Testis (tissue), 2 donors: ENCODE results near the gene CACNA1S.

ENCODE experiments used
- CTCF ChIP-seq, 3 experiments: fragments of 450-650 bp in 2 of 3; fragments of 200-600 bp in 1 of 3; sonication (generic) in 1 of 3; IDR thresholded peaks; one replicate each; pipeline ENCODE4 v1.5.1; 2016 to 2019; ENCODE audit warnings: antibody characterized with exemption in 3 of 3, mild to moderate bottlenecking in 2 of 3, moderate library complexity in 1 of 3
- POLR2A ChIP-seq: fragments of 450-650 bp; IDR thresholded peaks from one replicate; pipeline ENCODE4 v1.6.1; 2017; ENCODE audit warnings: antibody characterized with exemption, mild to moderate bottlenecking, moderate library complexity

DNA sequence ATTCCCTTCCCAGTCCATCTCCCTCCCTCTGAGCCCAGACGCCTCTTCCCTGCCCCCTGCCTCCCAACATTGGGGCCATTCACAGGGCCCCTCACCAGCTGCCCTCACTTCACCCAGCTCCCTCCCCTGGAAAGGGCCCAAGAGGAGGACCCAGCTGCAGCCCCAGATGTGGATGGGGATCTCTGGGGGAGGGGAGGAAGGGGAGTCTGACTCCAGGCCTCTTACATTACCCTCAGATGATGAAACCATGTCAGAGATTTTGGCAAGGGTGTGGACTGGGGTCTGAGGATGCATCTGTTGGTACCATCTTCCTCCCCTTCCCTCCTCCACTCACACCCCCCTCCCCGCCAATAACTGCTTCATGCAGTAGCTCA lies 87.6 kb downstream of the CACNA1S start:
- TF ChIP-seq CTCF (IDR thresholded peaks at IDR 0.05) (no peak), POLR2A (no peak)
